Type B pancreatic cell (in vitro differentiated cells): ENCODE results near the gene SNRPD3. TPM values are rescaled to one million over a fixed set of nuclear protein-coding genes. Genes with fewer than 3 reads are reported as not detected.
"Not testable (repeated sequence)": the region's sequence is repeated elsewhere in the genome, so short reads cannot be mapped to it uniquely, and the experiment has no call there.

Source experiments
- DNase-seq: peaks from one replicate; pipeline ENCODE4 v3.0.0; 2021; ENCODE audit warnings: mixed read lengths; ENCODE audit not compliant: unreplicated experiment; ENCODE audit errors: extremely low spot score
- H3K27ac Mint-ChIP-seq: 2 replicates; pipeline ENCODE4 v1.8.0; 2021; ENCODE audit warnings: mild to moderate bottlenecking, mixed read lengths
- H3K27me3 Mint-ChIP-seq: 2 replicates; pipeline ENCODE4 v1.8.0; 2021; ENCODE audit warnings: mixed read lengths
- H3K36me3 Mint-ChIP-seq: 2 replicates; pipeline ENCODE4 v1.8.0; 2021; ENCODE audit warnings: mixed read lengths
- H3K4me1 Mint-ChIP-seq: one replicate; pipeline ENCODE4 v1.8.0; 2021; ENCODE audit warnings: mixed read lengths; ENCODE audit not compliant: unreplicated experiment
- H3K4me3 Mint-ChIP-seq: 2 replicates; pipeline ENCODE4 v1.8.0; 2021; ENCODE audit warnings: mild to moderate bottlenecking, mixed read lengths
- H3K9me3 Mint-ChIP-seq: 2 replicates; pipeline ENCODE4 v1.8.0; 2021; ENCODE audit warnings: mixed read lengths
- CTCF ChIP-seq: fragments of 200-600 bp; sonication (generic); conservative IDR thresholded peaks from 2 replicates; pipeline ENCODE4 v1.5.0; 2021; ENCODE audit warnings: antibody characterized with exemption, mild to moderate bottlenecking
- total RNA-seq: library from RNA; stranded (reverse); gene quantifications from 2 replicates; pipeline ENCODE4 v1.2.1, GENCODE V29; 2021; ENCODE audit warnings: low replicate concordance

SNRPD3 gene
- total RNA-seq, 1 donor from 2014 or later: 114 TPM

- peaks cover 10% of the 10 kb centered on the region for H3K4me1 Mint-ChIP-seq
- H3K36me3 Mint-ChIP-seq: no peaks in the 10 kb centered on the region
- H3K4me3 Mint-ChIP-seq: no peak overlapping the region
- H3K27me3 Mint-ChIP-seq: peaks cover 5% of the 10 kb centered on the region
- H3K9me3 Mint-ChIP-seq: no peaks in the 10 kb centered on the region
- TF ChIP-seq CTCF: peak; percentile 90
- no peak overlapping the region for H3K27ac Mint-ChIP-seq
- DNase-seq: no peak
Measured at GRCh38 chr22:24525416-24526037, 30.3 kb upstream of the SNRPD3 start.

GRCh38 chr22:24526191-24526590, 29.6 kb upstream of the SNRPD3 start:
- Mint-ChIP-seq H3K9me3 (no peaks in the 10 kb centered on the region), H3K27me3 (peaks cover 5% of the 10 kb centered on the region), H3K4me3 (no peak overlapping the region), H3K36me3 (no peaks in the 10 kb centered on the region), H3K27ac (no peak overlapping the region), H3K4me1 (peaks cover 10% of the 10 kb centered on the region)
- no peak for TF ChIP-seq CTCF
- DNase-seq: no peak

- Mint-ChIP-seq H3K4me1 (peaks cover 5% of the 10 kb centered on the region), H3K4me3 (no peak overlapping the region), H3K9me3 (no peaks in the 10 kb centered on the region), H3K27ac (no peak overlapping the region), H3K27me3 (no peaks in the 10 kb centered on the region), H3K36me3 (no peaks in the 10 kb centered on the region)
- no peak for DNase-seq
- no peak for TF ChIP-seq CTCF
Measured at GRCh38 chr22:24529898-24530297, 25.9 kb upstream of the SNRPD3 start.

GRCh38 chr22:24530968-24531367, 24.8 kb upstream of the SNRPD3 start:
- not testable (repeated sequence) for H3K9me3 Mint-ChIP-seq, DNase-seq, H3K27me3 Mint-ChIP-seq, H3K27ac Mint-ChIP-seq, H3K4me1 Mint-ChIP-seq, H3K36me3 Mint-ChIP-seq, H3K4me3 Mint-ChIP-seq

- no peak overlapping the region for H3K4me3 Mint-ChIP-seq
- H3K36me3 Mint-ChIP-seq: no peaks in the 10 kb centered on the region
- no peak for TF ChIP-seq CTCF
- DNase-seq: no peak
- H3K27me3 Mint-ChIP-seq: no peaks in the 10 kb centered on the region
- no peak overlapping the region for H3K27ac Mint-ChIP-seq
- no peaks in the 10 kb centered on the region for H3K4me1 Mint-ChIP-seq
- no peaks in the 10 kb centered on the region for H3K9me3 Mint-ChIP-seq
Measured at GRCh38 chr22:24532075-24532474, 23.7 kb upstream of the SNRPD3 start.

GRCh38 chr22:24535348-24535747, 20.5 kb upstream of the SNRPD3 start:
- TF ChIP-seq CTCF: no peak
- H3K4me3 Mint-ChIP-seq: no peak overlapping the region
- no peaks in the 10 kb centered on the region for H3K27me3 Mint-ChIP-seq
- H3K4me1 Mint-ChIP-seq: no peaks in the 10 kb centered on the region
- no peak for DNase-seq
- H3K27ac Mint-ChIP-seq: no peak overlapping the region
- peaks cover 4% of the 10 kb centered on the region for H3K36me3 Mint-ChIP-seq
- H3K9me3 Mint-ChIP-seq: no peaks in the 10 kb centered on the region
